PC-9 (cell line): ENCODE results near the gene CD151.

Experiments used
- EZH2 ChIP-seq: fragments of 200-600 bp; sonication (generic); IDR thresholded peaks from 2 replicates; pipeline ENCODE4 v1.8.0; 2017; ENCODE audit warnings: antibody characterized with exemption, low read depth
- TF ChIP-seq, protein P1 (sequence below): fragments of 200-600 bp; sonication (generic); conservative IDR thresholded peaks from 2 replicates; pipeline ENCODE4 v1.6.1; 2017; ENCODE audit warnings: mixed run types, antibody characterized with exemption, mild to moderate bottlenecking, moderate library complexity

- TF ChIP-seq, protein P1, sequence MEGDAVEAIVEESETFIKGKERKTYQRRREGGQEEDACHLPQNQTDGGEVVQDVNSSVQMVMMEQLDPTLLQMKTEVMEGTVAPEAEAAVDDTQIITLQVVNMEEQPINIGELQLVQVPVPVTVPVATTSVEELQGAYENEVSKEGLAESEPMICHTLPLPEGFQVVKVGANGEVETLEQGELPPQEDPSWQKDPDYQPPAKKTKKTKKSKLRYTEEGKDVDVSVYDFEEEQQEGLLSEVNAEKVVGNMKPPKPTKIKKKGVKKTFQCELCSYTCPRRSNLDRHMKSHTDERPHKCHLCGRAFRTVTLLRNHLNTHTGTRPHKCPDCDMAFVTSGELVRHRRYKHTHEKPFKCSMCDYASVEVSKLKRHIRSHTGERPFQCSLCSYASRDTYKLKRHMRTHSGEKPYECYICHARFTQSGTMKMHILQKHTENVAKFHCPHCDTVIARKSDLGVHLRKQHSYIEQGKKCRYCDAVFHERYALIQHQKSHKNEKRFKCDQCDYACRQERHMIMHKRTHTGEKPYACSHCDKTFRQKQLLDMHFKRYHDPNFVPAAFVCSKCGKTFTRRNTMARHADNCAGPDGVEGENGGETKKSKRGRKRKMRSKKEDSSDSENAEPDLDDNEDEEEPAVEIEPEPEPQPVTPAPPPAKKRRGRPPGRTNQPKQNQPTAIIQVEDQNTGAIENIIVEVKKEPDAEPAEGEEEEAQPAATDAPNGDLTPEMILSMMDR, result no peak
- TF ChIP-seq EZH2, result no peak
These were observed 17.4 kb downstream of the CD151 start for GRCh38 chr11:849951-850774.
